GM10266 (cell line): ENCODE measurements around the gene LRP3.

Source experiments
- DNase-seq: peaks from one replicate; pipeline ENCODE4 v3.0.0; 2012; ENCODE audit errors: extremely low spot score
- TF ChIP-seq, protein P1 (sequence below): IDR thresholded peaks from 2 replicates; pipeline ENCODE4 v1.5.1; 2012; ENCODE audit warnings: mild to moderate bottlenecking, low read depth; ENCODE audit not compliant: control insufficient read depth, insufficient read depth; ENCODE audit errors: missing control alignments

Gene LRP3

DNA sequence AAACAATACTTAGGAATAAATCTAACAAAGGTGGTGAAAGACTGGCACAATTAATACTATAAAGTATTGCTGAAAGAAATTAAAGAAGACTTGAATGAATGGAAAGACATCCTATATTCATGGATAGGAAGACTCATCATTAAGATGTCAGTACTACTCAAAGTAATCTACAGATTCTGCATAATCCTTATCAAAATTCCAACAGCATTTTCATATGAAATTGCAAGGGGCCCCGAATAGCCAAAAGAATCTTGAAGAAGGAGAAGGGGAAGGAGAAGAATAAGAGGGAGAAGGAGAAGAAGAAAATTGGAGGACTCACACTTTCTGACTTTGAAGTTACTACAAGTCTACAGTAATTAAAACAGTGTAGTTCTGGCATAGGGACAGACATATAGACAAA is 25.6 kb upstream of the LRP3 start:
- TF ChIP-seq, protein P1, sequence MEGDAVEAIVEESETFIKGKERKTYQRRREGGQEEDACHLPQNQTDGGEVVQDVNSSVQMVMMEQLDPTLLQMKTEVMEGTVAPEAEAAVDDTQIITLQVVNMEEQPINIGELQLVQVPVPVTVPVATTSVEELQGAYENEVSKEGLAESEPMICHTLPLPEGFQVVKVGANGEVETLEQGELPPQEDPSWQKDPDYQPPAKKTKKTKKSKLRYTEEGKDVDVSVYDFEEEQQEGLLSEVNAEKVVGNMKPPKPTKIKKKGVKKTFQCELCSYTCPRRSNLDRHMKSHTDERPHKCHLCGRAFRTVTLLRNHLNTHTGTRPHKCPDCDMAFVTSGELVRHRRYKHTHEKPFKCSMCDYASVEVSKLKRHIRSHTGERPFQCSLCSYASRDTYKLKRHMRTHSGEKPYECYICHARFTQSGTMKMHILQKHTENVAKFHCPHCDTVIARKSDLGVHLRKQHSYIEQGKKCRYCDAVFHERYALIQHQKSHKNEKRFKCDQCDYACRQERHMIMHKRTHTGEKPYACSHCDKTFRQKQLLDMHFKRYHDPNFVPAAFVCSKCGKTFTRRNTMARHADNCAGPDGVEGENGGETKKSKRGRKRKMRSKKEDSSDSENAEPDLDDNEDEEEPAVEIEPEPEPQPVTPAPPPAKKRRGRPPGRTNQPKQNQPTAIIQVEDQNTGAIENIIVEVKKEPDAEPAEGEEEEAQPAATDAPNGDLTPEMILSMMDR: no peak
- no peak for DNase-seq

DNA sequence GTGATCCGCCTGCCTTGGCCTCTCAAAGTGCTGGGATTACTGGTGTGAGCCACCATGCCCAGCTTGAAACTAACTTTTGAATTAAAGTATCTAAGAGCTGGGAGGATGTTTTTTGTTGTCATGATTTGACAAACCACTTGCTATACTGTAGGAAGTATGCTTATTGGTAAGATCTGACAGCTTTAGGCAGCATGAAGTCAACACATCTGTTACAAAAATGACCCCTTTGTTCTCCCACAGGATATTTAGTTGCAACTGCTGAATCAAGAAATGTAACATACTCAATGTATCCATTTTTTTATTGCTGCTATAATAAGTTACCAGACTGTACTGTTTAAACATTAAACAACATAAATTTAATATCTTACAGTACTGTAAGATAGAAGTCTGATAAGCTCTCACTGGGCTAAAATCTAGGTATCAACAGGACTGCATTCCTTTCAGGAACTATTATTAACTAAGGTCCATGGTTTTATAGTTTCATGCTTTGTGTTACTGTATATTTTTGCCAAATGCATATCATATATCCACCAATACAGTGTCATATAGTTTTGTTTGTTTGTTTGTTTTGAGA is 22.8 kb upstream of the LRP3 start:
- TF ChIP-seq, protein P1: no peak

DNA sequence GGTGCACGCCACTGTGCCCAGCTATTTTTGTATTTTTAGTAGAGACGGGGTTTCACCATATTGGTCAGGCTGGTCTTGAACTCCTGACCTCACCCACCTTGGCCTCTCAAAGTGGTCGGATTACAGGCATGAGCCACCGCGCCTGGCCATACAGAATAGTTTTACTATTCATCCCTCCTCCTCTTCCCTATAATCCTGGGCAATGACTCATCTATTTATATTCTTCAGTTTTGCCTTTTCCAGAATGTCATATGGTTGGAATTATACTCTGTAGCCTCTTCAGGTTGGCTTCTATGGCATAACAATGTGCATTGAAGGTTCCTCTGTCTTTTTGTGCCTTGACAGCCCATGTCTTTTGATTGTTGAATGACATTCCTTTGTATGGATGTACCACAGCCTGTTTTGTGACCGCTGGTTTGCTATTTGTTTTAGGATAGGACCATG is 22.2 kb upstream of the LRP3 start:
- TF ChIP-seq, protein P1: no peak
- DNase-seq: no peak

More for the DNA sequence above, 22.8 kb upstream of the LRP3 start:
- DNase-seq: no peak

DNA sequence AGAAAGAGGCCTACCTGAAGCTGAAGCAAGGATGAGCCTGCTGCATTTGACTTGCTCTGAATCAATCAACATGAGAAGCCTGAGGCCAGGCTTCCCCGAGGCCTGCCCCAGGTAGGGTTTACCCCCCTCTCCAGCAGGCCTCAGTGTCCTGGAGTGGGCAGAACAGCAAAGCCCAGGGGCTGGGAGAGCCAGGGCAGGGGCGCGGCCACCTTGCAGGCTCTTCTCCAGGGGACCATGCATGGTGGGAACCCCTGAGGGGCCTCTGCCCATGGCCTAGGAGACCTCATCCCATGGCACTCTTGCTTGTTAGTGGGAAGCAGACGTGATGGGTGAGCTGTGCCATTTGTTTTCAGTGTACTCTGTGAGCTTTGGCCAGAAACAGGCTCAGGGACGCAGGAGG is 19.9 kb upstream of the LRP3 start:
- DNase-seq: no peak
- TF ChIP-seq, protein P1: no peak

DNA sequence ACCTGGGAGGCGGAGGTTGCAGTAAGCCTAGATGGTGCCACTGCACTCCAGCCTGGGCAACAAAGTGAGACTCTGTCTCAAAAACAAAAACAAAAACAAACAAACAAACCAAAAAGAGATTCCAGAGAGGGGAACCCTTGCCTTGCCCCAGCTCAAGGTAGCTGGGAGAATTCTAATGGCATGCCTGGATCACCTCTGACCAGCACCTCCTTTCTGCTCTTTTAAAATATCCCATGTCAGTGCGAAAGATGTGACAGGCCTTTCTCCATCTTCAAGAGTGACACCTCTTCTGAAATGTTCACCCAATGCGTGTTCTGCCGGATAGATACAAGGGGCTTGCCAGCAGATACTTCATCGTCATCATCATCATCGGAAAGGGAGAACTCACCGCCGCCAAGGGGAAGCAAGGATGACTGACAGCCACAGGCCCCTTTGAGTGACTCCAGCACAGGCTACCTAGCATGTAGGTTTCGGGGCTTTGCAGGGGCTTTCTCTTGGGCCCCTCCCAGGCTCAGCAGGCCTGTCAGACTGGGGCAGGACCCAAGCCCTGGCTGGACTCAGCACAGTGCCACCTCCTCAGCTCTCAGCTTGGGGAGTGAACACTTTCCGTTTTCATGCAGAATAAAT is 18.9 kb upstream of the LRP3 start:
- no peak for DNase-seq
- TF ChIP-seq, protein P1: no peak

DNA sequence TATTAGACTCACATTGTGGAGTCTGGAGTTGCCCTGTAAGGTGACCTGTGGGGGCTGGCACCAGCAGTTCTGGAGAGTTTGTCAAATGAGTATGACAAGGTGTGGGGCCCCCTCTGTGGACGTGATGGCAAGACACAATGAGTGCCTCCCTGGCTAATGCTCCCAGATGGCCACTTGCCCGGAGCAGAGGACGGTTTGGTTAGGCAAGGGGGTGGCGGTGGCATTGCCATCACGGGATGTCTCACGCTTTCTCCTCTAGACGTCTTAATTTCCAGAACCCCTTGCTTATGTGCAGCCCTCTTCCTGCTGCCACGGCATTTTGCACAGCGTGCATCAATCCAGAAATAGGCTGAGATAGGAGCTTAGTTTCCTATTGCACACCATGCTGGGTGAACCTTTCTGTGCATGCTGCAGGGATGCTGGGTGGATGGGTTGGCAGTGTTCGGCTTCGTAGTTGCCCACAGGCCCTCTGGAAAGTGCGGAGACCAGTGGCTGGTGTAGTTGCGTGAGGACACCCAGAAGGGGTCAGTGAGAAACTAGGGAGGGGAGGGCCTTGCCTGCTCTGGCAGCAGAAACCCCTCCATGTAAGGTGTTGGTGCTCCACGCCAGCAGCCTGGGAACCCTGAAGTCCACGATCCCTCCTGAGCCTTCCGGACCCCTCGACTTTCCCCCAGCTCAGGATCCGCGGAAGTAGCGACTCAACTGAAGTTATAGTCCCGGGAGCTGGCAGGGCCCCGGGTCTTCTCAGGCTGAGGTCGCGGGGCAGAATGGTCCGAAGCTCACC is 18.1 kb upstream of the LRP3 start:
- TF ChIP-seq, protein P1: peak; percentile 0
- no peak for DNase-seq
